Measurements from ENCODE around the gene LAMA2. TPM values are rescaled to one million over a fixed set of nuclear protein-coding genes. Genes with fewer than 3 reads are reported as not detected.

The LAMA2 gene
- total RNA-seq, 1 experiment from 2014 or later = 4.2 TPM

GRCh38 chr6:129510950-129511349, 628.0 kb downstream of the LAMA2 start:
- no peaks in the 10 kb centered on the region for H4K20me1 ChIP-seq (ENCODE audit: control insufficient read depth, insufficient read depth, insufficient read length)
- no peak overlapping the region for H2BK12ac ChIP-seq (ENCODE audit: insufficient read length, low read depth, low read length)
- H3K27ac ChIP-seq (ENCODE audit: insufficient read length, low read depth, low read length) = no peak overlapping the region
- no peak overlapping the region for H4K8ac ChIP-seq (replicated peaks; ENCODE audit: insufficient read length, low read depth, low read length)
- H3K9ac ChIP-seq (ENCODE audit: extremely low read depth, insufficient read length, low read length) = no peak overlapping the region
- no peak overlapping the region for H3K18ac ChIP-seq (ENCODE audit: insufficient read length, low read depth, low read length)
- H3K79me1 ChIP-seq (ENCODE audit: insufficient read depth, low read depth, low read length, poor library complexity, severe bottlenecking) = no peaks in the 10 kb centered on the region
- H3K79me2 ChIP-seq (ENCODE audit: insufficient read depth, low read length) = no peaks in the 10 kb centered on the region
- no peaks in the 10 kb centered on the region for H3K4me1 ChIP-seq (ENCODE audit: insufficient read depth, low read length)
- no peak for TF ChIP-seq CTCF (conservative IDR thresholded peaks at IDR 0.05)
- Mint-ChIP-seq H3K4me3 (no peak overlapping the region), H3K27ac (no peak overlapping the region; a peak in 1 of 7 replicates), H3K4me1 (peaks cover 0 to 3% of the 10 kb centered on the region in 2 experiments; a peak in 1 of 4 replicates), H3K36me3 (ENCODE audit: insufficient read depth in 1 of 3, low read depth in 3 of 3) (no peaks in the 10 kb centered on the region), H3K27me3 (ENCODE audit: low read depth) (no peaks in the 10 kb centered on the region), H3K9me3 (no peaks in the 10 kb centered on the region)
- H3K4me2 ChIP-seq (ENCODE audit: insufficient read depth, insufficient read length, low read length) = no peak overlapping the region
- H3K27me3 ChIP-seq (ENCODE audit: insufficient read depth, low read length) = no peaks in the 10 kb centered on the region
- no peak overlapping the region for H2BK5ac ChIP-seq (ENCODE audit: insufficient read length, low read length)
- DNase-seq = no peak
- no peak overlapping the region for H3K56ac ChIP-seq (ENCODE audit: insufficient read length, low read depth, low read length)
- H3K14ac ChIP-seq (ENCODE audit: insufficient read depth, low read length) = no peak overlapping the region
- H3K23ac ChIP-seq (ENCODE audit: insufficient read length, low read depth, low read length) = no peak overlapping the region
- H3K9me3 ChIP-seq (ENCODE audit: control insufficient read depth, low read depth, low read length) = no peaks in the 10 kb centered on the region
- no peak overlapping the region for H2AFZ ChIP-seq (ENCODE audit: low read length)
- no peak overlapping the region for H3T11ph ChIP-seq (ENCODE audit: low read length)
- H3K4ac ChIP-seq (ENCODE audit: low read depth, low read length) = no peak overlapping the region
- H4K5ac ChIP-seq (ENCODE audit: insufficient read length, low read depth, low read length) = no peak overlapping the region
- no peak overlapping the region for H2BK15ac ChIP-seq (ENCODE audit: low read depth, low read length)
- no peaks in the 10 kb centered on the region for H3K23me2 ChIP-seq (ENCODE audit: insufficient read length, low read depth, low read length, poor library complexity, severe bottlenecking)
- no peak overlapping the region for H2BK120ac ChIP-seq (ENCODE audit: low read depth, low read length, poor library complexity, severe bottlenecking)
- H2BK20ac ChIP-seq (ENCODE audit: low read depth, low read length, poor library complexity, severe bottlenecking) = no peak overlapping the region
- H4K91ac ChIP-seq (ENCODE audit: insufficient read length, low read depth, low read length) = no peak overlapping the region
- WGBS (ENCODE audit: extremely low coverage, insufficient read length, low lambda C conversion rate) = no CpG with 5 or more reads among the region's 2 CpGs
- no peak overlapping the region for H2AK5ac ChIP-seq (ENCODE audit: insufficient read length, low read length)
